K562 (cell line): ENCODE data around the gene CD40. TPM values are rescaled to one million over a fixed set of nuclear protein-coding genes. Genes with fewer than 3 reads are reported as not detected.

Experiments
- ATAC-seq: fragments of 200-7000 bp; cut with Tn5 transposase; 3 replicates; pipeline ENCODE4 v1.9.1; 2020; ENCODE audit warnings: moderate library complexity
- BruUV-seq: library from RNA; stranded (reverse); fragments of 400-500 nt; replicated peaks from 2 replicates; lab custom pipeline; 2021; lab: Mats Ljungman, UMichigan
- CTCF ChIA-PET: fragments of 300-600 bp; formaldehyde crosslinking; extraction: SDS; loops from one replicate; lab custom pipeline; 2021; ENCODE audit warnings: low intra/inter-chr PET ratio; lab: Yijun Ruan, JAX
- POLR2A ChIA-PET: fragments of 300-600, 350-650 bp; sonication (Branson Sonifier 250); formaldehyde crosslinking; extraction: SDS; loops from one replicate; lab custom pipeline; 2021; ENCODE audit warnings: antibody characterized with exemption, inconsistent platforms; lab: Yijun Ruan, JAX
- DNase-seq, 4 experiments: peaks; one replicate each; pipeline versions ENCODE4 v3.0.0 to v3.0.0-alpha.2; 2011 to 2018; ENCODE audit warnings: low spot score in 3 of 4, mixed read lengths in 3 of 4; ENCODE audit errors: extremely low read depth in 1 of 4
- FAIRE-seq: peaks from 2 replicates; lab custom pipeline; 2011; peaks lifted over from hg19 to GRCh38; lab: Jason Lieb, UNC
- H2AFZ ChIP-seq: 2 replicates; pipeline ENCODE4 v1.6.0; 2011; ENCODE audit warnings: low read depth, low read length, control low read depth, inconsistent platforms
- H3K27ac ChIP-seq: fragments of 200-600 bp; 3 replicates; pipeline ENCODE4 v1.8.0; 2011; ENCODE audit warnings: low read depth, mild to moderate bottlenecking, control low read depth, inconsistent platforms, low read length, moderate library complexity, mixed read lengths; ENCODE audit errors: extremely low read depth
- H3K27me3 ChIP-seq, 2 experiments: fragments of 300-600 bp in 1 of 2; 2 replicates in 1 of 2; 3 replicates in 1 of 2; pipeline versions ENCODE4 v1.6.0 to v1.8.0; 2011; ENCODE audit warnings: inconsistent platforms in 2 of 2, low read length in 2 of 2, mild to moderate bottlenecking in 1 of 2, mixed read lengths in 1 of 2, moderate library complexity in 1 of 2; ENCODE audit not compliant: control insufficient read depth in 2 of 2, insufficient read depth in 2 of 2
- H3K36me3 ChIP-seq: fragments of 300-600 bp; 3 replicates; pipeline ENCODE4 v1.8.0; 2011; ENCODE audit warnings: mild to moderate bottlenecking, low read length, inconsistent platforms; ENCODE audit not compliant: control insufficient read depth, insufficient read depth
- H3K4me1 ChIP-seq, 2 experiments: fragments of 200-600 bp in 1 of 2; replicated peaks in 1 of 2; 2 replicates in 1 of 2; 3 replicates in 1 of 2; pipeline versions ENCODE4 v1.5.1 to v1.8.0; 2011; ENCODE audit warnings: inconsistent platforms in 2 of 2, low read length in 2 of 2, mild to moderate bottlenecking in 1 of 2, mixed read lengths in 1 of 2, moderate library complexity in 1 of 2; ENCODE audit not compliant: control insufficient read depth in 2 of 2, insufficient read depth in 2 of 2
- H3K4me2 ChIP-seq: 2 replicates; pipeline ENCODE4 v1.6.1; 2011; ENCODE audit warnings: low read length, control low read depth, inconsistent platforms, mixed read lengths; ENCODE audit not compliant: insufficient read depth
- H3K4me3 ChIP-seq: fragments of 200-600 bp; sonication (generic), shearing (Covaris generic); 2 replicates; pipeline ENCODE4 v1.5.1; 2016; ENCODE audit warnings: control low read depth, inconsistent platforms
- H3K79me2 ChIP-seq: fragments of 200-600 bp; 3 replicates; pipeline ENCODE4 v1.8.0; 2011; ENCODE audit warnings: low read length, inconsistent platforms; ENCODE audit not compliant: control insufficient read depth, insufficient read depth
- H3K9ac ChIP-seq, 2 experiments: 2 replicates each; pipeline versions ENCODE4 v1.6.0 to v1.6.1; 2011; ENCODE audit warnings: low read depth in 2 of 2, low read length in 2 of 2, control low read depth in 1 of 2, inconsistent platforms in 1 of 2, mild to moderate bottlenecking in 1 of 2, mixed read lengths in 1 of 2; ENCODE audit not compliant: insufficient read depth in 1 of 2
- H3K9me1 ChIP-seq: one replicate; pipeline ENCODE4 v1.6.0; 2011; ENCODE audit warnings: inconsistent platforms, mild to moderate bottlenecking, low read length, moderate library complexity; ENCODE audit not compliant: control insufficient read depth, insufficient read depth
- H3K9me3 ChIP-seq: replicated peaks from 2 replicates; pipeline ENCODE4 v1.5.1; 2011; ENCODE audit warnings: low read depth, low read length, inconsistent platforms; ENCODE audit not compliant: control insufficient read depth, insufficient read depth
- H4K20me1 ChIP-seq: replicated peaks from 2 replicates; pipeline ENCODE4 v1.6.1; 2011; ENCODE audit warnings: low read length, inconsistent platforms, mixed read lengths; ENCODE audit not compliant: control insufficient read depth, insufficient read depth
- ADNP ChIP-seq: fragments of 200-800 bp; sonication (Bioruptor generic); IDR thresholded peaks from 2 replicates; pipeline ENCODE4 v1.6.1; 2016; ENCODE audit warnings: missing genetic modification characterization, missing compliant biosample characterization
- EHMT2 ChIP-seq: fragments of 450-650 bp; IDR thresholded peaks from 2 replicates; pipeline ENCODE4 v1.6.1; 2018; ENCODE audit warnings: antibody characterized with exemption
- HDAC3 ChIP-seq: fragments of 450-650 bp; IDR thresholded peaks from 2 replicates; pipeline ENCODE4 v1.6.1; 2018; ENCODE audit warnings: borderline replicate concordance, mild to moderate bottlenecking, moderate library complexity; ENCODE audit not compliant: partially characterized antibody
- MAX ChIP-seq: sonication (generic); formaldehyde crosslinking; IDR thresholded peaks from 2 replicates; pipeline ENCODE4 v1.9.0; 2022; ENCODE audit warnings: mild to moderate bottlenecking, missing genetic modification reagents
- MXD1 ChIP-seq: fragments of 250-450 bp; sonication (Bioruptor Pico); IDR thresholded peaks from 2 replicates; pipeline ENCODE4 v1.8.0; 2021; ENCODE audit warnings: borderline replicate concordance, mild to moderate bottlenecking, moderate library complexity; ENCODE audit not compliant: poor library complexity, severe bottlenecking
- MYC ChIP-seq, 2 experiments: fragments of 250-450 bp in 1 of 2; sonication (Bioruptor Pico) in 1 of 2; IDR thresholded peaks; 2 replicates each; pipeline versions ENCODE4 v1.5.1 to v1.6.1; 2012 to 2021; ENCODE audit warnings: low read depth in 2 of 2, borderline replicate concordance in 1 of 2, improper control_type of control experiment in 1 of 2, low read length in 1 of 2, mild to moderate bottlenecking in 1 of 2, moderate library complexity in 1 of 2
- NCOA2 ChIP-seq, 2 experiments: fragments of 450-650 bp; IDR thresholded peaks; 2 replicates each; pipeline ENCODE4 v1.6.1; 2018; ENCODE audit warnings: mild to moderate bottlenecking in 2 of 2, moderate library complexity in 1 of 2; ENCODE audit not compliant: partially characterized antibody in 2 of 2
- NFIC ChIP-seq: fragments of 450-650 bp; IDR thresholded peaks from 2 replicates; pipeline ENCODE4 v1.6.1; 2017; ENCODE audit warnings: mild to moderate bottlenecking, inconsistent platforms
- PHB ChIP-seq: fragments of 250-450 bp; sonication (Bioruptor Pico); IDR thresholded peaks from 2 replicates; pipeline ENCODE4 v1.5.0; 2021
- SIX5 ChIP-seq, 2 experiments: IDR thresholded peaks; 2 replicates each; pipeline ENCODE4 v1.6.1; 2011; ENCODE audit warnings: low read length in 2 of 2, borderline replicate concordance in 1 of 2, low read depth in 1 of 2, mild to moderate bottlenecking in 1 of 2, moderate library complexity in 1 of 2; ENCODE audit not compliant: insufficient read depth in 1 of 2
- TRIM25 ChIP-seq: fragments of 450-650 bp; IDR thresholded peaks from 2 replicates; pipeline ENCODE4 v1.7.0; 2016; ENCODE audit warnings: borderline replicate concordance
- USF1 ChIP-seq: sonication (generic); formaldehyde crosslinking; IDR thresholded peaks from 2 replicates; pipeline ENCODE4 v1.9.0; 2022; ENCODE audit warnings: mild to moderate bottlenecking, missing genetic modification reagents
- ZNF212 ChIP-seq: fragments of 450-650 bp; formaldehyde crosslinking; IDR thresholded peaks from 2 replicates; pipeline ENCODE4 v1.4.0; 2020; ENCODE audit warnings: mild to moderate bottlenecking
- ZNF518B ChIP-seq: fragments of 250-450 bp; sonication (Bioruptor Pico); IDR thresholded peaks from 2 replicates; pipeline ENCODE4 v1.5.0; 2021; ENCODE audit warnings: mild to moderate bottlenecking, moderate library complexity
- WGBS: fragments of 100-300 bp; shearing (Covaris generic); methylation state at CpG from one replicate; pipeline ENCODE4 v1.1.6; 2016; ENCODE audit warnings: low coverage, mixed read lengths; ENCODE audit not compliant: insufficient coverage; ENCODE audit errors: missing lambda C conversion rate; 5-methylcytosine and 5-hydroxymethylcytosine counted together
- in situ Hi-C: fragments of 300-500 bp; cut with MboI; formaldehyde crosslinking; loops from 4 replicates; pipeline ENCODE4 v1.15.0; 2018; ENCODE audit warnings: inconsistent platforms, mixed read lengths
- intact Hi-C: fragments of 100-400 bp; cut with micrococcal nuclease; formaldehyde crosslinking; loops from 2 replicates; pipeline ENCODE4 v1.14.2; 2022
- polyA plus RNA-seq, 8 experiments: library from polyadenylated mRNA; depleted of rRNA in 4 of 8; stranded (reverse) in 5 of 8; unstranded in 3 of 8; fragments of >200 nt; fragmentation: Nextera tagmentation in 2 of 8; fragmentation: Illumina TruSeq in 1 of 8; extraction: Ambion mirVana in 2 of 8; extraction: Trizol in 1 of 8; gene quantifications; 2 replicates each; pipeline versions ENCODE4 v1.2.1 to v1.2.3, GENCODE V29; 2011 to 2014; ENCODE audit warnings: inconsistent platforms in 1 of 8, missing spikeins in 1 of 8
- total RNA-seq, 7 experiments: library from RNA; depleted of rRNA in 6 of 7; stranded (reverse); fragments of >200 nt in 6 of 7; fragmentation: Illumina TruSeq in 2 of 7; extraction: Trizol in 2 of 7; gene quantifications; 2 replicates each; pipeline versions ENCODE4 v1.2.1 to v1.2.3, GENCODE V29; 2011 to 2021; ENCODE audit warnings: low replicate concordance in 1 of 7

Gene CD40
- total and polyA plus RNA-seq, 9 of the 15 experiments (the other 6 are each of a cell fraction or from before 2014, with no cell fraction given), result 0.76 to 3.7 (median 1.6) TPM

- BruUV-seq, result no TSS peak
- ChIA-PET CTCF (no interaction called here), POLR2A (interaction anchor here (1.3 kb wide), 1 partner anchor 10 kb away, joined by 4 read pairs; no protein-coding TSS in a partner anchor)
- Histone ChIP-seq H3K9ac (no peak overlapping the region), H3K36me3 (no peaks in the 10 kb centered on the region), H3K4me2 (no peak overlapping the region), H3K27me3 (peaks cover 6 to 58% of the 10 kb centered on the region in 2 experiments; a peak in 4 of 5 replicates), H3K4me1 (no peaks in the 10 kb centered on the region), H4K20me1 (peaks cover 10% of the 10 kb centered on the region; the same call in 1 of the 2 replicates), H3K79me2 (no peaks in the 10 kb centered on the region), H3K9me1 (no peaks in the 10 kb centered on the region), H3K27ac (no peak overlapping the region), H3K4me3 (no peak overlapping the region), H3K9me3 (no peaks in the 10 kb centered on the region), H2AFZ (no peak overlapping the region)
- DNase-seq, result no peak
- in situ Hi-C loops, result no loop called here
- intact Hi-C loops, result no loop called here
- WGBS, result 3% methylated on average over 8 of the region's 8 CpGs
- TF ChIP-seq EHMT2 (no peak), MYC (IDR thresholded peaks at IDR 0.05; ENCODE audit: low read depth, low read length) (no peak), MYC (CRISPR knock-in tag; IDR thresholded peaks at IDR 0.05; ENCODE audit: borderline replicate concordance, low read depth) (no peak), TRIM25 (no peak), MAX (CRISPR knock-in tag) (0 out of 2 replicates have a peak, but pooled peaks have one; percentile 22), NFIC (no peak), NCOA2 (IDR thresholded peaks at IDR 0.05; ENCODE audit: partially characterized antibody in 2 of 2) (no peak), HDAC3 (no peak), USF1 (CRISPR knock-in tag) (0 out of 2 replicates have a peak, but pooled peaks have one; percentile 10), SIX5 (IDR thresholded peaks at IDR 0.05; ENCODE audit: borderline replicate concordance in 1 of 2, insufficient read depth in 1 of 2, low read depth in 1 of 2, low read length in 2 of 2) (no peak), MXD1 (no peak), ZNF518B (CRISPR knock-in tag) (no peak), PHB (CRISPR knock-in tag) (no peak), ADNP (tag) (no peak), ZNF212 (CRISPR knock-in tag) (no peak)
- no peak for FAIRE-seq
- ATAC-seq, result no peak
Measured at GRCh38 chr20:46168438-46168837, 50.3 kb downstream of the CD40 start.
